HepG2 (cell line): ENCODE results near the gene STX8. TPM values are rescaled to one million over a fixed set of nuclear protein-coding genes. Genes with fewer than 3 reads are reported as not detected.

Source experiments
- ATAC-seq: fragments of 200-7000 bp; cut with Tn5 transposase; 3 replicates; pipeline ENCODE4 v1.9.1; 2020; ENCODE audit warnings: mild to moderate bottlenecking, moderate library complexity
- BruUV-seq: library from RNA; stranded (reverse); fragments of 400-500 nt; replicated peaks from 2 replicates; lab custom pipeline; 2021; lab: Mats Ljungman, UMichigan
- CTCF ChIA-PET: fragments of 300-600 bp; formaldehyde crosslinking; extraction: SDS; loops from one replicate; lab custom pipeline; 2021; ENCODE audit warnings: low total read pairs, inconsistent platforms, low intra/inter-chr PET ratio; lab: Yijun Ruan, JAX
- POLR2A ChIA-PET: fragments of 350-600 bp; sonication (Branson Sonifier 250); formaldehyde crosslinking; loops from one replicate; lab custom pipeline; 2020; ENCODE audit warnings: antibody characterized with exemption, inconsistent platforms; lab: Yijun Ruan, JAX
- DNase-seq: peaks from one replicate; pipeline ENCODE4 v3.0.0-alpha.2; 2015; ENCODE audit warnings: low spot score
- FAIRE-seq: peaks from 3 replicates; lab custom pipeline; 2011; peaks lifted over from hg19 to GRCh38; lab: Jason Lieb, UNC
- H2AFZ ChIP-seq: one replicate; pipeline ENCODE4 v1.6.1; 2011; ENCODE audit warnings: low read length, inconsistent platforms
- H3K27ac ChIP-seq: fragments of 300-600 bp; 3 replicates; pipeline ENCODE4 v1.8.0; 2011; ENCODE audit warnings: mixed run types, mild to moderate bottlenecking, mixed read lengths, low read length, inconsistent platforms; ENCODE audit not compliant: insufficient read depth; ENCODE audit errors: extremely low read length
- H3K27me3 ChIP-seq, 2 experiments: fragments of 200-600 bp in 1 of 2; 2 replicates in 1 of 2; 3 replicates in 1 of 2; pipeline versions ENCODE4 v1.6.0 to v1.8.0; 2011; ENCODE audit warnings: low read length in 2 of 2, mild to moderate bottlenecking in 2 of 2, moderate library complexity in 2 of 2, inconsistent platforms in 1 of 2; ENCODE audit not compliant: insufficient read depth in 2 of 2, control insufficient read depth in 1 of 2
- H3K36me3 ChIP-seq, 2 experiments: fragments of 200-600 bp in 1 of 2; replicated peaks in 1 of 2; 2 replicates in 1 of 2; 3 replicates in 1 of 2; pipeline versions ENCODE4 v1.5.1 to v1.8.0; 2011; ENCODE audit warnings: low read length in 2 of 2, inconsistent platforms in 1 of 2; ENCODE audit not compliant: insufficient read depth in 2 of 2, control insufficient read depth in 1 of 2
- H3K4me1 ChIP-seq: 2 replicates; pipeline ENCODE4 v1.5.1; 2012; ENCODE audit warnings: low read length, inconsistent platforms; ENCODE audit not compliant: insufficient read depth
- H3K4me2 ChIP-seq: 2 replicates; pipeline ENCODE4 v1.6.0; 2011; ENCODE audit warnings: low read depth, low read length, inconsistent platforms
- H3K4me3 ChIP-seq, 3 experiments: fragments of 200-600 bp in 1 of 3; sonication (generic), shearing (Covaris generic) in 1 of 3; replicated peaks in 1 of 3; 2 replicates each; pipeline ENCODE4 v1.5.1; 2011 to 2016; ENCODE audit warnings: low read length in 3 of 3, inconsistent platforms in 2 of 3, low read depth in 2 of 3, mild to moderate bottlenecking in 2 of 3, control low read depth in 1 of 3, mixed read lengths in 1 of 3; ENCODE audit not compliant: insufficient read depth in 1 of 3
- H3K79me2 ChIP-seq: one replicate; pipeline ENCODE4 v1.6.1; 2011; ENCODE audit warnings: low read length, inconsistent platforms; ENCODE audit not compliant: insufficient read depth
- H3K9ac ChIP-seq: 2 replicates; pipeline ENCODE4 v1.6.0; 2011; ENCODE audit warnings: mild to moderate bottlenecking, low read depth, low read length, inconsistent platforms; ENCODE audit not compliant: insufficient read depth
- H3K9me3 ChIP-seq: 2 replicates; pipeline ENCODE4 v1.5.1; 2012; ENCODE audit warnings: mild to moderate bottlenecking, low read length
- H4K20me1 ChIP-seq: 2 replicates; pipeline ENCODE4 v1.6.0; 2011; ENCODE audit warnings: inconsistent platforms, mild to moderate bottlenecking, low read length, moderate library complexity; ENCODE audit not compliant: insufficient read depth
- HOXA9 ChIP-seq: sonication (generic); formaldehyde crosslinking; IDR thresholded peaks from 2 replicates; pipeline ENCODE4 v1.8.1; 2022; ENCODE audit warnings: missing genetic modification reagents, mild to moderate bottlenecking, moderate library complexity, borderline replicate concordance
- MIER3 ChIP-seq: IDR thresholded peaks from 2 replicates; pipeline ENCODE4 v1.6.1; 2016; ENCODE audit warnings: missing compliant biosample characterization, borderline replicate concordance
- PLRG1 ChIP-seq: fragments of 450-650 bp; conservative IDR thresholded peaks from 2 replicates; pipeline ENCODE4 v1.6.1; 2016
- ZNF572 ChIP-seq: sonication (generic); formaldehyde crosslinking; IDR thresholded peaks from 2 replicates; pipeline ENCODE4 v1.5.1; 2020; ENCODE audit warnings: mild to moderate bottlenecking, missing genetic modification reagents
- ZNF644 ChIP-seq: IDR thresholded peaks from 2 replicates; pipeline ENCODE4 v1.6.1; 2016; ENCODE audit warnings: low read depth
- ZNF737 ChIP-seq: sonication (generic); formaldehyde crosslinking; IDR thresholded peaks from 2 replicates; pipeline ENCODE4 v1.5.0; 2020; ENCODE audit warnings: missing genetic modification reagents, mild to moderate bottlenecking, borderline replicate concordance
- WGBS: methylation state at CpG from one replicate; pipeline ENCODE4 v1.1.6; 2017; ENCODE audit warnings: low lambda C conversion rate; 5-methylcytosine and 5-hydroxymethylcytosine counted together
- in situ Hi-C: cut with HindIII; loops from 2 replicates; pipeline ENCODE4 v1.10.0; 2017; ENCODE audit warnings: low pct_unique_long_range_greater_than_20kb; ENCODE audit not compliant: extremely low pct_ligation_motif_present
- intact Hi-C: fragments of 100-400 bp; cut with micrococcal nuclease; formaldehyde crosslinking; loops from one replicate; pipeline ENCODE4 v1.10.0; 2022; ENCODE audit not compliant: unreplicated experiment
- polyA plus RNA-seq, 8 experiments: library from polyadenylated mRNA; depleted of rRNA in 3 of 8; stranded (reverse) in 7 of 8; unstranded in 1 of 8; fragments of >200 nt; fragmentation: Illumina TruSeq in 4 of 8; extraction: Trizol in 4 of 8; gene quantifications; 2 replicates each; pipeline versions ENCODE4 v1.2.1 to v1.2.3, GENCODE V29; 2011 to 2016; ENCODE audit warnings: low read depth in 4 of 8, missing spikeins in 1 of 8, mixed read lengths in 1 of 8; ENCODE audit not compliant: insufficient read depth in 1 of 8
- total RNA-seq, 5 experiments: library from RNA; depleted of rRNA; stranded (reverse); fragments of >200 nt; fragmentation: Illumina TruSeq; extraction: Trizol; gene quantifications; 2 replicates each; pipeline ENCODE4 v1.2.3, GENCODE V29; 2016; ENCODE audit warnings: low read depth in 1 of 5
- TF ChIP-seq, protein P1 (sequence below): sonication (generic); formaldehyde crosslinking; IDR thresholded peaks from 2 replicates; pipeline ENCODE4 v1.9.0; 2021; ENCODE audit warnings: missing genetic modification reagents, borderline replicate concordance
- TF ChIP-seq, protein P2 (sequence below): sonication (generic); formaldehyde crosslinking; IDR thresholded peaks from 2 replicates; pipeline ENCODE4 v1.4.0; 2020; ENCODE audit warnings: missing genetic modification reagents
- TF ChIP-seq, protein P3 (sequence below): IDR thresholded peaks from 2 replicates; pipeline ENCODE4 v1.4.0; 2020; ENCODE audit warnings: mild to moderate bottlenecking, missing genetic modification reagents
- TF ChIP-seq, protein P4 (sequence below): IDR thresholded peaks from 2 replicates; pipeline ENCODE4 v1.6.1; 2018; ENCODE audit warnings: missing genetic modification reagents

Gene STX8
- total and polyA plus RNA-seq, 2 of the 13 experiments (the other 11 are each of a cell fraction or from before 2014, with no cell fraction given), result 36.4 to 53.6 TPM

DNA sequence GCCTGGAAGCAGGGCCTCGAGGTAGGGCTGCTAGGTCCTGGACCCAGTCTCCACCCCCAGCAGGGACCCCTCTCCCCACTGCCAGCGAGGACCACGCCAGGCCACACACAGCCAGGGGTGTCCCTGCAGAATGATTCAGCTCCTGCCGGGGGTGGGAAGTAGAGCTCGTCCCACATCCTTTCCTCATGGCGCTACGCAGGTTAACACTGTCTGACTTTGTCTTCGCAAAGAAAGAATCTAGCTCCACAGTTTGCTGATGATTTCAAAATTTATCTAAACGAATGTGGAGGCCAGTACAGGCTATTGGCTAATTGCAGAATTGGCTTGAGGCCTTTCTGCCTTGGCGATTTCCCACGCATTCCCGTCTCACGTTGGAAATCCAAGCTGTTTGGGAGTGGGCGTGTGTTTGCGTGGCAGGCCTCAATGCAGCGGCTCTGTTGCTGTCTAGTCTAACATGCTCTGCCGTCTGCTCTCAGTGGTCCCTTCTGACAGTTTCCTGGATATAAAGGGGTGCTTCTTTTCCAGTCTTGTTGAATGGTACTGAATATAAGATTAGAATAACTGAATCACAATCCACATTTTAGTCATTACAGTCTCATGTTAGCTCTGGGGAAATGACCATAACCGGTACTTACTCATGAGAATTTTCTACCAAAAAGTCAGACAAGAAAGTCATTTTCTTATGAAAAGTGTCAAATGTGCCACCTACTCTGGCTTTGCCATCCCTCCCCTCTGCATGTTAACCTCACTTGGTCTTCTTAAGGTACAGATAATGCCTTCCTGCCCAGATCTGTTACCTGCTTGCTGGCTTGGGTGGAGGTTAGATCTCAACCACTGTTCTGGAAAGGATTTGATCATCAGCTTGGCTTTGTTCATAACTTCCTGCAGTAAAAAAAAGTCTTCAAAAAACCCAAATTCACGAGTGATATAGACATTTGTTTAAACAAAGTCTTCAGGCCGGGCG, 301.9 kb downstream of the STX8 start:
- CTCF ChIA-PET, result no interaction called here
- H3K4me2 ChIP-seq, result no peak overlapping the region

More for the DNA sequence above, 301.9 kb downstream of the STX8 start:
- Histone ChIP-seq H3K27me3 (no peaks in the 10 kb centered on the region), H3K9me3 (no peaks in the 10 kb centered on the region), H2AFZ (no peak overlapping the region), H3K36me3 (no peaks in the 10 kb centered on the region)
- intact Hi-C loops, result no loop called here
- no TSS peak for BruUV-seq
- ATAC-seq, result no peak
- TF ChIP-seq, protein P1, sequence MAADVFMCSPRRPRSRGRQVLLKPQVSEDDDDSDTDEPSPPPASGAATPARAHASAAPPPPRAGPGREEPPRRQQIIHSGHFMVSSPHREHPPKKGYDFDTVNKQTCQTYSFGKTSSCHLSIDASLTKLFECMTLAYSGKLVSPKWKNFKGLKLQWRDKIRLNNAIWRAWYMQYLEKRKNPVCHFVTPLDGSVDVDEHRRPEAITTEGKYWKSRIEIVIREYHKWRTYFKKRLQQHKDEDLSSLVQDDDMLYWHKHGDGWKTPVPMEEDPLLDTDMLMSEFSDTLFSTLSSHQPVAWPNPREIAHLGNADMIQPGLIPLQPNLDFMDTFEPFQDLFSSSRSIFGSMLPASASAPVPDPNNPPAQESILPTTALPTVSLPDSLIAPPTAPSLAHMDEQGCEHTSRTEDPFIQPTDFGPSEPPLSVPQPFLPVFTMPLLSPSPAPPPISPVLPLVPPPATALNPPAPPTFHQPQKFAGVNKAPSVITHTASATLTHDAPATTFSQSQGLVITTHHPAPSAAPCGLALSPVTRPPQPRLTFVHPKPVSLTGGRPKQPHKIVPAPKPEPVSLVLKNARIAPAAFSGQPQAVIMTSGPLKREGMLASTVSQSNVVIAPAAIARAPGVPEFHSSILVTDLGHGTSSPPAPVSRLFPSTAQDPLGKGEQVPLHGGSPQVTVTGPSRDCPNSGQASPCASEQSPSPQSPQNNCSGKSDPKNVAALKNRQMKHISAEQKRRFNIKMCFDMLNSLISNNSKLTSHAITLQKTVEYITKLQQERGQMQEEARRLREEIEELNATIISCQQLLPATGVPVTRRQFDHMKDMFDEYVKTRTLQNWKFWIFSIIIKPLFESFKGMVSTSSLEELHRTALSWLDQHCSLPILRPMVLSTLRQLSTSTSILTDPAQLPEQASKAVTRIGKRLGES (CRISPR knock-in tag), result no peak
- TF ChIP-seq HOXA9 (CRISPR knock-in tag), result no peak
- TF ChIP-seq MIER3 (CRISPR knock-in tag), result no peak
- no peak for TF ChIP-seq ZNF644 (CRISPR knock-in tag)
- no peak for TF ChIP-seq PLRG1
- TF ChIP-seq ZNF737 (CRISPR knock-in tag), result no peak
- TF ChIP-seq, protein P2, sequence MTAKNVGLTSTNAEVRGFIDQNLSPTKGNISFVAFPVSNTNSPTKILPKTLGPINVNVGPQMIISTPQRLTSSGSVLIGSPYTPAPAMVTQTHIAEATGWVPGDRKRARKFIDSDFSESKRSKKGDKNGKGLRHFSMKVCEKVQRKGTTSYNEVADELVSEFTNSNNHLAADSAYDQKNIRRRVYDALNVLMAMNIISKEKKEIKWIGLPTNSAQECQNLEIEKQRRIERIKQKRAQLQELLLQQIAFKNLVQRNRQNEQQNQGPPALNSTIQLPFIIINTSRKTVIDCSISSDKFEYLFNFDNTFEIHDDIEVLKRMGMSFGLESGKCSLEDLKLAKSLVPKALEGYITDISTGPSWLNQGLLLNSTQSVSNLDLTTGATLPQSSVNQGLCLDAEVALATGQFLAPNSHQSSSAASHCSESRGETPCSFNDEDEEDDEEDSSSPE (CRISPR knock-in tag), result no peak
- TF ChIP-seq, protein P3, sequence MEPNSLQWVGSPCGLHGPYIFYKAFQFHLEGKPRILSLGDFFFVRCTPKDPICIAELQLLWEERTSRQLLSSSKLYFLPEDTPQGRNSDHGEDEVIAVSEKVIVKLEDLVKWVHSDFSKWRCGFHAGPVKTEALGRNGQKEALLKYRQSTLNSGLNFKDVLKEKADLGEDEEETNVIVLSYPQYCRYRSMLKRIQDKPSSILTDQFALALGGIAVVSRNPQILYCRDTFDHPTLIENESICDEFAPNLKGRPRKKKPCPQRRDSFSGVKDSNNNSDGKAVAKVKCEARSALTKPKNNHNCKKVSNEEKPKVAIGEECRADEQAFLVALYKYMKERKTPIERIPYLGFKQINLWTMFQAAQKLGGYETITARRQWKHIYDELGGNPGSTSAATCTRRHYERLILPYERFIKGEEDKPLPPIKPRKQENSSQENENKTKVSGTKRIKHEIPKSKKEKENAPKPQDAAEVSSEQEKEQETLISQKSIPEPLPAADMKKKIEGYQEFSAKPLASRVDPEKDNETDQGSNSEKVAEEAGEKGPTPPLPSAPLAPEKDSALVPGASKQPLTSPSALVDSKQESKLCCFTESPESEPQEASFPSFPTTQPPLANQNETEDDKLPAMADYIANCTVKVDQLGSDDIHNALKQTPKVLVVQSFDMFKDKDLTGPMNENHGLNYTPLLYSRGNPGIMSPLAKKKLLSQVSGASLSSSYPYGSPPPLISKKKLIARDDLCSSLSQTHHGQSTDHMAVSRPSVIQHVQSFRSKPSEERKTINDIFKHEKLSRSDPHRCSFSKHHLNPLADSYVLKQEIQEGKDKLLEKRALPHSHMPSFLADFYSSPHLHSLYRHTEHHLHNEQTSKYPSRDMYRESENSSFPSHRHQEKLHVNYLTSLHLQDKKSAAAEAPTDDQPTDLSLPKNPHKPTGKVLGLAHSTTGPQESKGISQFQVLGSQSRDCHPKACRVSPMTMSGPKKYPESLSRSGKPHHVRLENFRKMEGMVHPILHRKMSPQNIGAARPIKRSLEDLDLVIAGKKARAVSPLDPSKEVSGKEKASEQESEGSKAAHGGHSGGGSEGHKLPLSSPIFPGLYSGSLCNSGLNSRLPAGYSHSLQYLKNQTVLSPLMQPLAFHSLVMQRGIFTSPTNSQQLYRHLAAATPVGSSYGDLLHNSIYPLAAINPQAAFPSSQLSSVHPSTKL (CRISPR knock-in tag), result no peak
- TF ChIP-seq, protein P4, sequence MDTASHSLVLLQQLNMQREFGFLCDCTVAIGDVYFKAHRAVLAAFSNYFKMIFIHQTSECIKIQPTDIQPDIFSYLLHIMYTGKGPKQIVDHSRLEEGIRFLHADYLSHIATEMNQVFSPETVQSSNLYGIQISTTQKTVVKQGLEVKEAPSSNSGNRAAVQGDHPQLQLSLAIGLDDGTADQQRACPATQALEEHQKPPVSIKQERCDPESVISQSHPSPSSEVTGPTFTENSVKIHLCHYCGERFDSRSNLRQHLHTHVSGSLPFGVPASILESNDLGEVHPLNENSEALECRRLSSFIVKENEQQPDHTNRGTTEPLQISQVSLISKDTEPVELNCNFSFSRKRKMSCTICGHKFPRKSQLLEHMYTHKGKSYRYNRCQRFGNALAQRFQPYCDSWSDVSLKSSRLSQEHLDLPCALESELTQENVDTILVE (CRISPR knock-in tag), result no peak
- TF ChIP-seq ZNF572 (CRISPR knock-in tag), result no peak
- TF ChIP-seq, all 625 proteins: peak for 0
- no peak overlapping the region for H3K27ac ChIP-seq
- DNase-seq, result no peak
- no peaks in the 10 kb centered on the region for H4K20me1 ChIP-seq
- H3K4me3 ChIP-seq, result no peak overlapping the region
- H3K9ac ChIP-seq, result no peak overlapping the region
- POLR2A ChIA-PET, result no interaction called here
- H3K79me2 ChIP-seq, result no peaks in the 10 kb centered on the region
- no peak for FAIRE-seq
- 90% methylated on average over 18 of the region's 21 CpGs for WGBS
- in situ Hi-C loops, result no loop called here
- H3K4me1 ChIP-seq, result no peaks in the 10 kb centered on the region
